ENCODE data around the gene GPD1L. TPM values are rescaled to one million over a fixed set of nuclear protein-coding genes. Genes with fewer than 3 reads are reported as not detected.
"Not testable (repeated sequence)": the region's sequence is repeated elsewhere in the genome, so short reads cannot be mapped to it uniquely, and the experiment has no call there.

GPD1L gene
- total RNA-seq, 1 donor from 2014 or later, result 18.9 TPM

DNA sequence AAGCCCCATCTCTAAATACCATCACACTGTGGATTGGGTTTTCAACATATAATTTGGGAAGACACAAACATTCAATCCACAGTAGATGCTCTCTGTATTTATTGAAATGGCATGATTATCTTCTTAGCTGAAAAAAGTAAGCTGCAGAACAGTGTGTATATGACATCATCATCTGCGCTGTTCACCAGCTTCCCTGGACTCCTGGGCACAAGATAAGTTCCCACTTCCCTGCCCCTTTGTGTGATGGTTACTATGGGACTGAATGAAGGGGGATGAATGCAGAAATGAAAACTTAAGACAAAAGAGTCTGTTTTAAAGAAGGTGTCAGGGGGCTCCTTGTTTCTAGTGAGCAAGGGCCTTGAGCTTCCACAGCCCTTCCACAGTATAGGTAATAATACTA is 20.0 kb upstream of the GPD1L start:
- DNase-seq (ENCODE audit: low spot score), result no peak
- H3K4me1 Mint-ChIP-seq (ENCODE audit: low read depth), result peaks cover 5% of the 10 kb centered on the region
- peaks cover 44% of the 10 kb centered on the region for H3K27me3 Mint-ChIP-seq (ENCODE audit: low read depth)
- H3K4me3 Mint-ChIP-seq (ENCODE audit: low read depth), result no peak overlapping the region
- no peaks in the 10 kb centered on the region for H3K36me3 Mint-ChIP-seq (ENCODE audit: low read depth)
- H3K9me3 Mint-ChIP-seq, result peaks cover 3% of the 10 kb centered on the region
- no peak overlapping the region for H3K27ac Mint-ChIP-seq
- intact Hi-C loops (cut with micrococcal nuclease), result no loop called here

GRCh38 chr3:32089476-32089875 is 16.9 kb upstream of the GPD1L start:
- DNase-seq (ENCODE audit: low spot score), result no peak
- Mint-ChIP-seq H3K9me3 (peaks cover 3% of the 10 kb centered on the region), H3K27ac (no peak overlapping the region), H3K4me1 (ENCODE audit: low read depth) (peaks cover 11% of the 10 kb centered on the region), H3K36me3 (ENCODE audit: low read depth) (no peaks in the 10 kb centered on the region), H3K4me3 (ENCODE audit: low read depth) (no peak overlapping the region), H3K27me3 (ENCODE audit: low read depth) (peaks cover 39% of the 10 kb centered on the region)
- intact Hi-C loops (cut with micrococcal nuclease), result no loop called here

- intact Hi-C loops (cut with micrococcal nuclease), result no loop called here
- Mint-ChIP-seq H3K9me3 (peaks cover 3% of the 10 kb centered on the region), H3K27me3 (ENCODE audit: low read depth) (peaks cover 45% of the 10 kb centered on the region), H3K4me1 (ENCODE audit: low read depth) (peaks cover 15% of the 10 kb centered on the region), H3K27ac (no peak overlapping the region), H3K4me3 (ENCODE audit: low read depth) (no peak overlapping the region), H3K36me3 (ENCODE audit: low read depth) (no peaks in the 10 kb centered on the region)
- DNase-seq (ENCODE audit: low spot score), result no peak
Observed at GRCh38 chr3:32093204-32093603, 13.2 kb upstream of the GPD1L start.

- H3K4me3 Mint-ChIP-seq (ENCODE audit: low read depth), result no peak overlapping the region
- peaks cover 38% of the 10 kb centered on the region for H3K27me3 Mint-ChIP-seq (ENCODE audit: low read depth)
- H3K9me3 Mint-ChIP-seq, result no peaks in the 10 kb centered on the region
- no peak for DNase-seq (ENCODE audit: low spot score)
- H3K4me1 Mint-ChIP-seq (ENCODE audit: low read depth), result peaks cover 20% of the 10 kb centered on the region
- H3K27ac Mint-ChIP-seq, result no peak overlapping the region
- H3K36me3 Mint-ChIP-seq (ENCODE audit: low read depth), result peaks cover 4% of the 10 kb centered on the region
- intact Hi-C loops (cut with micrococcal nuclease), result no loop called here
Observed at GRCh38 chr3:32095431-32095830, 11.0 kb upstream of the GPD1L start.

GRCh38 chr3:32097768-32098167 is 8.7 kb upstream of the GPD1L start:
- Mint-ChIP-seq H3K27me3 (ENCODE audit: low read depth) (peaks cover 31% of the 10 kb centered on the region), H3K36me3 (ENCODE audit: low read depth) (peaks cover 10% of the 10 kb centered on the region), H3K4me1 (ENCODE audit: low read depth) (peaks cover 10% of the 10 kb centered on the region), H3K4me3 (ENCODE audit: low read depth) (no peak overlapping the region), H3K9me3 (peaks cover 11% of the 10 kb centered on the region), H3K27ac (no peak overlapping the region)
- intact Hi-C loops (cut with micrococcal nuclease), result no loop called here
- DNase-seq (ENCODE audit: low spot score), result no peak

- no peak for DNase-seq (ENCODE audit: low spot score)
- intact Hi-C loops (cut with micrococcal nuclease), result no loop called here
- Mint-ChIP-seq H3K4me3 (ENCODE audit: low read depth) (no peak overlapping the region), H3K9me3 (peaks cover 11% of the 10 kb centered on the region), H3K27ac (no peak overlapping the region), H3K4me1 (ENCODE audit: low read depth) (peaks cover 10% of the 10 kb centered on the region), H3K36me3 (ENCODE audit: low read depth) (peaks cover 10% of the 10 kb centered on the region), H3K27me3 (ENCODE audit: low read depth) (peaks cover 27% of the 10 kb centered on the region)
Observed at GRCh38 chr3:32098528-32098927, 7.9 kb upstream of the GPD1L start.

- H3K36me3 Mint-ChIP-seq (ENCODE audit: low read depth), result peaks cover 10% of the 10 kb centered on the region
- H3K4me3 Mint-ChIP-seq (ENCODE audit: low read depth), result no peak overlapping the region
- intact Hi-C loops (cut with micrococcal nuclease), result no loop called here
- H3K9me3 Mint-ChIP-seq, result peaks cover 18% of the 10 kb centered on the region
- H3K4me1 Mint-ChIP-seq (ENCODE audit: low read depth), result peaks cover 10% of the 10 kb centered on the region
- no peak overlapping the region for H3K27ac Mint-ChIP-seq
- H3K27me3 Mint-ChIP-seq (ENCODE audit: low read depth), result peaks cover 18% of the 10 kb centered on the region
- DNase-seq (ENCODE audit: low spot score), result no peak
Observed at GRCh38 chr3:32100465-32100864, 6.0 kb upstream of the GPD1L start.

DNA sequence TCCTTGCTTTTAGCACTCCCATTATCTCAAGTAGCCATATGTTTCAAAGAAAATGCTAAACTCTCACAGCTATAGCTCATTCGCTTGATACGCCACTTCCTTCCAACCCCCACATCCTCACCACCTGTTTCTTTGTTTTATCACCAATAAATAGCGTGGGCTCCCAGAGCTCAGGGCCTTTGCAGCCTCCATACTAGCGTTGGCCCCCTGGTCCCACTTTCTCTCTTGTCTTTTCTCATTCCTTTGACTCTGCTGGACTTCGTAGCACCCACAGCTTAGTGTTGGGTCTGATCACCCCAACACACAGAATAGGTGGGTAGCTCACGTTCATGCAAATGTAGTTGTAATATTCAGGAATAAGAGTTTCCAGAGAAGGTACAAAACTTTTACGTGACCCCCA is 4.1 kb upstream of the GPD1L start:
- peaks cover 18% of the 10 kb centered on the region for H3K9me3 Mint-ChIP-seq
- peaks cover 10% of the 10 kb centered on the region for H3K27me3 Mint-ChIP-seq (ENCODE audit: low read depth)
- DNase-seq (ENCODE audit: low spot score), result no peak
- peaks cover 17% of the 10 kb centered on the region for H3K4me1 Mint-ChIP-seq (ENCODE audit: low read depth)
- H3K36me3 Mint-ChIP-seq (ENCODE audit: low read depth), result peaks cover 10% of the 10 kb centered on the region
- no peak overlapping the region for H3K4me3 Mint-ChIP-seq (ENCODE audit: low read depth)
- intact Hi-C loops (cut with micrococcal nuclease), result no loop called here
- H3K27ac Mint-ChIP-seq, result no peak overlapping the region

GRCh38 chr3:32104492-32104891 is 1.9 kb upstream of the GPD1L start:
- H3K4me3 Mint-ChIP-seq (ENCODE audit: low read depth), result no peak overlapping the region
- intact Hi-C loops (cut with micrococcal nuclease), result no loop called here
- H3K27me3 Mint-ChIP-seq (ENCODE audit: low read depth), result no peaks in the 10 kb centered on the region
- no peak for DNase-seq (ENCODE audit: low spot score)
- peaks cover 8% of the 10 kb centered on the region for H3K36me3 Mint-ChIP-seq (ENCODE audit: low read depth)
- H3K4me1 Mint-ChIP-seq (ENCODE audit: low read depth), result peaks cover 15% of the 10 kb centered on the region
- no peak overlapping the region for H3K27ac Mint-ChIP-seq
- peaks cover 18% of the 10 kb centered on the region for H3K9me3 Mint-ChIP-seq

- H3K9me3 Mint-ChIP-seq, result peaks cover 18% of the 10 kb centered on the region
- intact Hi-C loops (cut with micrococcal nuclease), result loop anchor here (1.0 to 5.0 kb wide), 3 partner anchors 9 to 582 kb away; partner anchors contain the start of genes CNOT10 and STT3B
- H3K4me3 Mint-ChIP-seq (ENCODE audit: low read depth), result peak overlapping the region; percentile 93
- peak overlapping the region; percentile 63 for H3K27ac Mint-ChIP-seq
- H3K36me3 Mint-ChIP-seq (ENCODE audit: low read depth), result peaks cover 14% of the 10 kb centered on the region
- no peaks in the 10 kb centered on the region for H3K27me3 Mint-ChIP-seq (ENCODE audit: low read depth)
- no peak for DNase-seq (ENCODE audit: low spot score)
- H3K4me1 Mint-ChIP-seq (ENCODE audit: low read depth), result peaks cover 22% of the 10 kb centered on the region
Observed at GRCh38 chr3:32105291-32106131, 909 bp upstream of the GPD1L start.

GRCh38 chr3:32106929-32107362 is 526 bp downstream of the GPD1L start:
- Mint-ChIP-seq H3K4me3 (ENCODE audit: low read depth) (peak overlapping the region; percentile 93), H3K36me3 (ENCODE audit: low read depth) (peaks cover 13% of the 10 kb centered on the region), H3K9me3 (peaks cover 14% of the 10 kb centered on the region), H3K27me3 (ENCODE audit: low read depth) (no peaks in the 10 kb centered on the region), H3K4me1 (ENCODE audit: low read depth) (peaks cover 32% of the 10 kb centered on the region), H3K27ac (peak overlapping the region; percentile 80)
- intact Hi-C loops (cut with micrococcal nuclease), result loop anchor here (1.0 to 5.0 kb wide), 3 partner anchors 7 to 580 kb away; partner anchors contain the start of genes CNOT10 and STT3B
- DNase-seq (ENCODE audit: low spot score), result no peak

- Mint-ChIP-seq H3K4me3 (ENCODE audit: low read depth) (peak overlapping the region; percentile 13), H3K36me3 (ENCODE audit: low read depth) (peaks cover 11% of the 10 kb centered on the region), H3K4me1 (ENCODE audit: low read depth) (peaks cover 36% of the 10 kb centered on the region)
- H3K27me3 Mint-ChIP-seq (ENCODE audit: low read depth); H3K27ac Mint-ChIP-seq; DNase-seq (ENCODE audit: low spot score); H3K9me3 Mint-ChIP-seq: not testable (repeated sequence)
- intact Hi-C loops (cut with micrococcal nuclease), result loop anchor here (5.0 kb wide), 1 partner anchor 579 kb away; the partner anchor contains the start of gene CNOT10
Observed at GRCh38 chr3:32108224-32108623, 1.8 kb downstream of the GPD1L start.

- Mint-ChIP-seq H3K4me3 (ENCODE audit: low read depth) (no peak overlapping the region), H3K4me1 (ENCODE audit: low read depth) (peaks cover 47% of the 10 kb centered on the region), H3K36me3 (ENCODE audit: low read depth) (peaks cover 11% of the 10 kb centered on the region), H3K27ac (no peak overlapping the region), H3K27me3 (ENCODE audit: low read depth) (no peaks in the 10 kb centered on the region), H3K9me3 (peaks cover 3% of the 10 kb centered on the region)
- intact Hi-C loops (cut with micrococcal nuclease), result loop anchor here (5.0 kb wide), 1 partner anchor 578 kb away; the partner anchor contains the start of gene CNOT10
- DNase-seq (ENCODE audit: low spot score), result no peak
Observed at GRCh38 chr3:32109256-32109655, 2.8 kb downstream of the GPD1L start.

All from activated T-helper 2 cell treated with anti-CD3 and anti-CD28 coated beads, Interferon-gamma antibody, Interleukin-2, Interleukin-4, amounts not matched to agents 10 μg/mL and 5 μg/mL and 100 μg/mL, durations not matched to agents 14 hours and 24 hours and 36 hours (primary cell).